CD4-positive, alpha-beta T cell treated with Interferon alpha-2 for 1 hour (primary cell): ENCODE data around the gene RANBP3.
"Not testable (repeated sequence)": the region's sequence is repeated elsewhere in the genome, so short reads cannot be mapped to it uniquely, and the experiment has no call there.

Experiments used
- DNase-seq, 2 donors: peaks; one replicate each; pipeline ENCODE4 v3.0.0-alpha.2; 2020 to 2022

RANBP3 gene

GRCh38 chr19:6006896-6007295 lies 29.0 kb upstream of the RANBP3 start:
- DNase-seq, result no peak

GRCh38 chr19:6006070-6006446 lies 28.1 kb upstream of the RANBP3 start:
- not testable (repeated sequence) for DNase-seq

- no peak for DNase-seq
Measured at GRCh38 chr19:6005321-6006069, 27.6 kb upstream of the RANBP3 start.

- no peak for DNase-seq
Measured at GRCh38 chr19:6003976-6004375, 26.0 kb upstream of the RANBP3 start.

- no peak for DNase-seq
Measured at GRCh38 chr19:6002591-6002990, 24.7 kb upstream of the RANBP3 start.

GRCh38 chr19:6000228-6000847 lies 22.4 kb upstream of the RANBP3 start:
- DNase-seq, result no peak

- no peak for DNase-seq
Measured at GRCh38 chr19:5999693-6000092, 21.8 kb upstream of the RANBP3 start.

GRCh38 chr19:5997371-5997770 lies 19.4 kb upstream of the RANBP3 start:
- DNase-seq, result no peak

- DNase-seq, result no peak
Measured at GRCh38 chr19:5996623-5997320, 18.8 kb upstream of the RANBP3 start.

- DNase-seq, result no peak
Measured at GRCh38 chr19:5996102-5996501, 18.2 kb upstream of the RANBP3 start.

GRCh38 chr19:5995606-5996005 lies 17.7 kb upstream of the RANBP3 start:
- DNase-seq, result no peak

- no peak for DNase-seq
Measured at GRCh38 chr19:5994405-5995165, 16.6 kb upstream of the RANBP3 start.

- no peak for DNase-seq
Measured at GRCh38 chr19:5993648-5994358, 15.9 kb upstream of the RANBP3 start.

- no peak for DNase-seq
Measured at GRCh38 chr19:5993201-5993600, 15.3 kb upstream of the RANBP3 start.

- no peak for DNase-seq
Measured at GRCh38 chr19:5992756-5993155, 14.8 kb upstream of the RANBP3 start.

- DNase-seq, result no peak
Measured at GRCh38 chr19:5991244-5991838, 13.4 kb upstream of the RANBP3 start.

- DNase-seq, result no peak
Measured at GRCh38 chr19:5990289-5990797, 12.4 kb upstream of the RANBP3 start.

GRCh38 chr19:5989388-5990074 lies 11.6 kb upstream of the RANBP3 start:
- no peak for DNase-seq

- no peak for DNase-seq
Measured at GRCh38 chr19:5988517-5989387, 10.8 kb upstream of the RANBP3 start.

- DNase-seq, result peak; percentile 69 to 80
Measured at GRCh38 chr19:5987077-5987818, 9.3 kb upstream of the RANBP3 start.
